Adrenal gland (tissue), 12 donors: ENCODE measurements around the gene SMR3B. TPM values are rescaled to one million over a fixed set of nuclear protein-coding genes. Genes with fewer than 3 reads are reported as not detected.

Experiments used
- polyA plus RNA-seq, 3 donors: library from polyadenylated mRNA; stranded (reverse); fragments of 200-250 nt in 2 of 3; fragments of 350-450 nt in 1 of 3; fragmentation: Illumina TruSeq in 1 of 3; extraction: RNeasy Lipid Tissue Mini Kit (QIAGEN cat#74804) in 1 of 3; gene quantifications; one replicate each; pipeline ENCODE4 v1.2.3, GENCODE V29; 2013 to 2014
- total RNA-seq, 9 donors: library from RNA; depleted of rRNA in 4 of 9; stranded (reverse); fragments of >200 nt in 4 of 9; fragments of 120-200 nt in 1 of 9; fragmentation: NEBNext Ultra II Directional in 1 of 9; extraction: Animal tissue kit (Norgen Biotek cat#: 25700) in 1 of 9; gene quantifications; one replicate each; pipeline versions ENCODE4 v1.1.0 to v1.2.4, GENCODE V29; 2013 to 2023
- donor health status: healthy with polysubstance abuse.
- donor health status: Bipolar disorder and iron deficiency.
- donor health status: DM: yes; HTN: yes; CAD: no.
- donor health status: DM: no; HTN: no; CAD: no.
- donor health status: DM: no; HTN: no; CAD: no.
- donor health status: DM: yes; HTN: yes; CAD: no.

Gene SMR3B
- total and polyA plus RNA-seq, 12 donors, result 0.47 to 8.9 (median 1.5) TPM; not detected in 9

Other genes with a start within 250 kb of the SMR3B start
- gene PRR27, start 228.9 kb upstream of the SMR3B start, total RNA-seq, result not detected
- gene PRR27, start 228.9 kb upstream of the SMR3B start, polyA plus RNA-seq, result not detected
- gene ODAM, start 187.4 kb upstream of the SMR3B start, total RNA-seq, result 1 to 10 TPM in 1 of 9 donors, under 1 TPM in 4, not detected in 4; 0.17 to 1.9 (median 0.42) TPM
- gene ODAM, start 187.4 kb upstream of the SMR3B start, polyA plus RNA-seq, result 1 to 10 TPM in 1 of 3 donors, under 1 TPM in 2; 0.48 to 2.9 (median 0.48) TPM
- gene FDCSP, start 157.0 kb upstream of the SMR3B start, total RNA-seq, result not detected
- under 1 TPM in 1 of 3 donors, not detected in 2; 0.47 TPM for gene FDCSP, start 157.0 kb upstream of the SMR3B start, polyA plus RNA-seq
- gene CSN3, start 140.5 kb upstream of the SMR3B start, total RNA-seq, result not detected
- not detected for gene CSN3, start 140.5 kb upstream of the SMR3B start, polyA plus RNA-seq
- not detected for gene CABS1, start 48.1 kb upstream of the SMR3B start, total RNA-seq
- gene CABS1, start 48.1 kb upstream of the SMR3B start, polyA plus RNA-seq, result not detected
- not detected for gene SMR3A, start 22.4 kb upstream of the SMR3B start, total RNA-seq
- not detected for gene SMR3A, start 22.4 kb upstream of the SMR3B start, polyA plus RNA-seq
- not detected for gene OPRPN, start 14.8 kb downstream of the SMR3B start, total RNA-seq
- gene OPRPN, start 14.8 kb downstream of the SMR3B start, polyA plus RNA-seq, result not detected
- not detected for gene MUC7, start 89.1 kb downstream of the SMR3B start, total RNA-seq
- gene MUC7, start 89.1 kb downstream of the SMR3B start, polyA plus RNA-seq, result not detected
- gene AMTN, start 135.4 kb downstream of the SMR3B start, total RNA-seq, result not detected
- not detected for gene AMTN, start 135.4 kb downstream of the SMR3B start, polyA plus RNA-seq
- not detected for gene AMBN, start 209.1 kb downstream of the SMR3B start, total RNA-seq
- not detected for gene AMBN, start 209.1 kb downstream of the SMR3B start, polyA plus RNA-seq
- gene ENAM, start 245.6 kb downstream of the SMR3B start, total RNA-seq, result under 1 TPM in 1 of 9 donors, not detected in 8; 0.33 TPM
- under 1 TPM in 1 of 3 donors, not detected in 2; under 0.01 TPM for gene ENAM, start 245.6 kb downstream of the SMR3B start, polyA plus RNA-seq